GM19099 (cell line): Measurements from ENCODE around the gene NTN1.

Source experiments
- POLR2A ChIP-seq: IDR thresholded peaks from 3 replicates; pipeline ENCODE4 v1.6.1; 2011; ENCODE audit warnings: low read depth; ENCODE audit not compliant: insufficient read length; ENCODE audit errors: extremely low read depth

The NTN1 gene

DNA sequence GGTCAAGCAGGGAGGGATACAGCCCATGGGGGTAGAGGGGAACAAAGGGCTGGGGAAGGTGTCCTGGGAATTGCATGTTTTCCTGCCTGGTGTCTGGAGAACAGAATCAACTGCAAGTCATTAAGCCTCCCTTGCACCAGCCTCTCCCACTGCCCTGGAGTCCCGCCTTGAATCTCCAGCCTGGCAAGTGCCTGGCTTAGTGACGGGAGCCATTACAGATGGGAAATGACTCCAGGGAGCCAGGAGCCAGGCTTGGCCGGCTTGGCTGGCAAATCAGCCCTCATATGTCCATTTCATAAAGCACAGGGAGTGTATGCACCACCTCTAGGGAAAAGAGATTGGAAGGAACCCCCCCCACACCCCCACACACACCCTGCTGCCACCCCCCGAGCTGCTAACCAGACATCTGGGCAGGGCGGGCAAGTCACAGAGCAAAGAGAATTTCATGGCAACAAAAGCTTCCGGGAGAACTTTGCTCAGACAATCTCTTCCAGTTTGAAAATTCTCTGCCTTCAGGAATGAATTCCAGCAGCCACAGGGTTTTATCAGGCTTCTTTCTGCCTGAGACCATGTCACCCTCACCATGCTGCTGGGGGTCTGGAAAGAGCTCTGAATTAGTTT is 127.7 kb downstream of the NTN1 start:
- TF ChIP-seq POLR2A = no peak

DNA sequence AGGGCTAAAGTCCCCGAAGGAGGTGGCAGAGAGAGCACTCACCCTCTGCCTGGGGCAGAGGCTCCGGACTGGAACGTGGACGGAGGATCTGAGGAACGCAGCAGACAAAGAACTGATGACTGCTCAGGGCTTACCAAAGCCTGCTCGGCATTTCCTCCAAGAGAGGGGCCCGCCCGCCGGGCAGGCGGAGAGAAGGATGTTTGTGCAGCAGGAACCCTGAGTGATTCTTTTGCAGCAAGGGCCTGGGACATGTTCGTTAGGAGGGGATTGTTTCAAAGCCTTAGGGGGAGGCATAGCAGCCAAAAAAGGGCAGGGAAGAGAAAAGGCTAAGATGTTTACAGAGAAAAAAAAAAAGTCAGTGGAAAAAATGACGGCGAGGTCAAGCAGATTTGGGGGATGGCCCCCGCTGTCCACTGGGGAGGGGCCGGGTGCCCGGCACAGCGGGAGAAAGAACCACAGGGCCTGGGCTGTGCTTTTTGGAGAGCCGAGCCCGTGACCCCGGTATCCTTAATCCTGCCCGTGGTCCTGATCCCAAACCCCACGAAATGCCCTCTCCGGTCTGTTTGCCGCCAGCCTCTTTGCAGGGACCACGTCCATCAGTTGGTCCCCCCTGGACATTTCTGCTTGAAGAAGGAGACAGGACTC is 129.3 kb downstream of the NTN1 start:
- no peak for TF ChIP-seq POLR2A

DNA sequence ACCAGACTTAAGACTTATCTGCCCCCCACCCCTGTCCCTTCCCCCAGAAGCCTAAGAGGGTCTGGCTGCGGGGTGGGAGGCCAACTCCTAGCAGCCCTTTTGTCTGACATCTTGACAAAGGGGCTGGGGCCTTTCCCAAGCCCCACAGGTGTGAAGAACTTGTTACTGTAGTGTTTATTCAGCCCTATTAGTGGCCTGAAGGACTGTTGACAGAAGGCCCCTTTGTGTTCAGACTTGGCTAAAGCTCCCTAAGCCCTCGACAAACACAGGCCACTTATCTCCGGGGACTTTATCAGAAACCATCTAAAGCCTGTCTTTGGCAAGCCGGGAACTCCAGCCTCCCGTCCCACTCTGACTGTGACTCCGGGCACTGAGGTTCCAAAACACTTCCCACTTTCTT is 129.8 kb downstream of the NTN1 start:
- TF ChIP-seq POLR2A = no peak

DNA sequence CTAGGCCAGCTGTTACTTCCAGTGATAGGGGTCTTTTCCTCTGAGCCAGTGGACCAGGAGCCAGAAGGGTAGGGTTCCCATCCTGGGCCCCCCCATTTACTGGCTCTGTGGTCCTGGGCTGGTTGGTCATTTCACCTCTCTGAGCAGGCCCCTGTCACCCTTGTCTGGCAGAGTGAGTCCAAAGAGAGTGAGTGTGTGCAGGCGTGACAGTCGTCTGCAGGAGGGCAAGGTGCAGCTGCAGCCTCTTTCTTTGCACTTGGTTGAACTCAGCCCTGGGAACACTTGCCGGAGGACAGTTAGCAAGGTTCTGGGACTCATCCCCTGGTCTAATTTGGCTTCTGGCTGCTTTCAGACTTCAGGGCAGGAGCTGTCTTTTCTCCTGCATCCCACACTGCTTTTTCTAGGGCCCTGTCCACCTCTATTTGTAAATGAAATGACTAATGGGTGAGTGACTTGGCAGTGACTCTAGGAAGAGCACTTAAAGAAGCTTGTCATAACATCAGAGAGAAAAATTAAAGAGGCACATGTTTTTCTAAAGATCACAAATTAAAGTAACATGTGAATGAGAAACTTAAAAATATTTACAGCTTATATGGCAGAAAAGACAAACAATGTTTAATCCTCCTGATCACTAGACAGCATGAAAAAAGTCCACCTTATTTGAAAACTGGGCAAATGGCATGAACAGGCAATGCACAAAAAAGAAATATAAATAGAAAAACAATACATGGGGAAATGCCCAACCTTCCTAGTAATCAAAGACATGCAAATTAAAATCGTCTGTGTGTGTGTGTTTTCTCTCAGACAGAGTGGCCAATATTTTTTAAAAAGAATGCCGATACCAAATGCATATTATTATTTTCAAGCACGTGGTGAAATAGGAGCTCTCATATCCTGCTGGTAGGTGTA is 137.5 kb downstream of the NTN1 start:
- no peak for TF ChIP-seq POLR2A

DNA sequence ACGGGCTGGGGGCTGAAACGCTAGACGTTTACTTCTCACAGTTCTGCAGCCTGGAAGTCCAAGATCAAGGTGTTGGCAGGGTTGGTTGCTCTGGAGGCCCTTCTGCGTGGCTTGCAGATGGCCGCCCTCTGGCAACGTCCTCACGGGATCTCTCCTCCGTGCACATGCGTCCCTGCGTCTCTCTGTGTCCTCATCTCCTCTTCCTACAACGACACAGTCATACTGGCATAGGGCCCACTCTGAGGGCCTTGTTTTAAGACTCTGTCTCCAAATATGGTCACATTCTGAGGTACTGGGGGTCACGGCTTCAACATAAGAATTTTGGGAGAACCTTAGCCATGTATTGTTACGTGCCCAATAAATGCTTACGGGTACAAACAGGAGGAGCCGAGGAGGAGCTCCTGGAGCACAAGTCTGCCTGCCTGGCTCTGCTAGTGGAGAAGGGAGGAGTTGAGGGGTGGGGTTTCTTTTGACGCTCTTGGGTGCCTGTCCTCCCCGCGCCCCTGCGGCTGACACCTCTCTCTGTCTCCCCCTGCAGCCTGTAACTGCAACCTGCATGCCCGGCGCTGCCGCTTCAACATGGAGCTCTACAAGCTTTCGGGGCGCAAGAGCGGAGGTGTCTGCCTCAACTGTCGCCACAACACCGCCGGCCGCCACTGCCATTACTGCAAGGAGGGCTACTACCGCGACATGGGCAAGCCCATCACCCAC is 141.1 kb downstream of the NTN1 start:
- TF ChIP-seq POLR2A = no peak

DNA sequence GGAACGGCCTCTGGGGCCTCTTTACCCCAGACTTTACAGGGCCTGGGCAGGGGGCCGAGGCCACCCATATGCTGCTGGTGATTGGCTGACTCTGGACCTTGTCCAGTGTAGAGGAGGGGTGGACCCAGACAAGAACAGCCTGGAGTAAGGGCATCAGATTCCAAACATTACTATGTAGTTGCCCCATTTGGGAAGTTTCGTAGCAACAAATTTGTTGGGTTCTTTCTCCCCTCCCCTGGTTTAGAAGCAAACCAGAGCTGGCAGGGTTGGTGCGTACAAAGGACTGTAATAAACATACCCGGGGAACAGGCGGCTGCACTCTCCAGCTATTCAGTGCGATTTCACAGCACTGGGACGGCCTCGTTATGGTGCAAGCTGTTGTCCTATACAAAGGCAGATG is 145.5 kb downstream of the NTN1 start:
- no peak for TF ChIP-seq POLR2A

DNA sequence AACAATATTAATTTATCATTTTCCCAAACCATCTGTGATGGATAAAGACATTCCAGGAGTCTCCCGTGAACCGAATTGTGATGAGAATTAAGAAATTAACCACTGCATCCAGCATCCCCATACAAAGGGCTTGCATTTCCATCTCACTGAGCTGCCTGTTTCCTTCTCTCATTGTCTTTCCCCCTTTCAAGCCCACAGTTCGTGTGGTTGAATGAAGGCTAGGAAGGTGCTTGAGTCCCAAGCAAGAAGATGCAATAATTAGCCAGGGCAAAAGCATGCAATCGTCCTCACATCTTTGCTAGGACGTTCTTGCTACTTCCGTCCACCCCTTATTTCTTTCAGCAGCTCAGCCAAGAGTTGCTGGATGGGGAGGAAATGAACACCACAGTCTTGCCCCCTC is 146.1 kb downstream of the NTN1 start:
- TF ChIP-seq POLR2A = no peak

DNA sequence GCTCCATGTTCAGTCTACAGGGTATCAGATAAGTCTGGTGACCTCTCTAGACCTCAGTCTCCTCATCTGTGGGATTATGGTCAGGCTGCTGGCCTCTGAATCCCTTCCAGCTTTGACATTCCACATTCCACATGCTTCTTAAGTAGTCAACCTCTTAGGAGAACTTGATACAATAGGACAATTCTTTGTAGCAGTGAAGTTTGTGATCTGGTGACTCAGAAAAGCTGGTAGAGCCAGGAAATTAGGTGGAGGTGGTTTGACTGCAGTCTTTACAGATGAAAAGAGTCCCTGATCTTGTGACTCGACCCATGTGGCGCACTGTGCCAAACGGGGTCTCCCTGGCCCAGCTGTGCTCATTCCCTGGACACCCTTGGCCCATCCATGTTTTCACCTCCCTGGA is 147.8 kb downstream of the NTN1 start:
- TF ChIP-seq POLR2A = no peak

DNA sequence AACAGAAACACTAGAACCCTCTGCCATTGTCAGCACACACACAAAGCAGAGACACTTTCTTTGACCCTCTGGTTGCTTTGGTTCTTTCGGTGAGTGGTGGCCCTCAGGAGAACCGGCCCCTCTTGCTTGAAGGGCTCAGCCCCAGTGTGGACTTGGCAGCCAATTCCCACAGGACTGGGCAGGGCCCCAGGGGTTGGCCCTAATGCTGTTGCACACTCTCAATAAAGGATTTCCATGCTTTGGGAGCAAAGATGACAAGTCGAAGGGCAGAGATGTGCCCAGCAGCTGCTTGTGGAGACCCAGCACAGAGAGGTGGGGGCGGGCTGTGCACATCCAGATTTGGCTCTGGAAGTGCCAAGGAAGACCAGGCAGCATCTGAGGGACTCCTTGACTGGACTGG is 149.0 kb downstream of the NTN1 start:
- TF ChIP-seq POLR2A = no peak

DNA sequence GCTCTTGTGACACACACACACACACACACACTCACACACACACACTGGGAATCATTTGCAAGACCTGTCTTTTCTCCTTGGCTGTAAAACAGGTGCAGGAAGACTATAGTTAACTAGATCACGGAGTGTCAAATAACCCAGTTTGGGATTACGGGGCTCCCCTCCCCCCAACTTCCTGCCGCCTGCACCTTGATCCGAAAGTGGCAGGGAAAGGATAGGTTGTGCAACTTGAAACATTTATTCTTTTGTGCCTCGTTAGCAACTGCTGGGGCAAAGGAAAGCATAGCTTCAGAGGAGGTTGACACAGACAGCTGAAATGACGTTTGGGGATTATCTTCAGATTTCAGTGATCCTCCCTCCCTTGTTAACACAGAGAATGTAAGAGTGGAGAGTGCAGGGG is 149.5 kb downstream of the NTN1 start:
- no peak for TF ChIP-seq POLR2A

DNA sequence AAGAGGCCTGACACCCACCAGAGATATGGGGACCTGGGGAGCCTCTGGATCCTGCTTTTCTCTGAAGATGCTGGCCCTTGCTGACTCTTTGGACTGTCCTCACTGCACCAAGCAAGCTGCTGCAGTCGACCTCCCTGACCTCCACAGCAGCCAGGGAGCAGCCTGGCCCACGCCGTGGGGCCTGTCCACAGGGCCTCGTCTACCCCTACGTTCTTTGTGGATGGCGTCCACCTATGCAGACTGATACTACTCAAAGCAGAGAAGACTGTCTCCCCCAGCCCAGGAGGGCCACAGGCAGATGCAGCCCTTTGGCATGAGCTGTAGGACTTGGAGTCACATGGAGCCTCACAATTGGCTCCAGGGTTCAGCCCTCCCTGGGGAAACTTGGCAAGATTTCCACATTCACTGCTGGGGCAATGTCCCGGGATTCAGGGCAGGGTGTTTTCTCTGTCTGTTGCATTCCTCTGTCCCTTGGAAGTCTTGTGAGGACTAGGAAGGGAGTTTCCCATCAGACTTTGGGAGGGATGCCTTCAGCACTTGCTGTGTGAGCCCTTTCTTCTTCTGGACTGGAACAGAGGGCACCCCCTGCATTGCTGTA is 152.2 kb downstream of the NTN1 start:
- no peak for TF ChIP-seq POLR2A

DNA sequence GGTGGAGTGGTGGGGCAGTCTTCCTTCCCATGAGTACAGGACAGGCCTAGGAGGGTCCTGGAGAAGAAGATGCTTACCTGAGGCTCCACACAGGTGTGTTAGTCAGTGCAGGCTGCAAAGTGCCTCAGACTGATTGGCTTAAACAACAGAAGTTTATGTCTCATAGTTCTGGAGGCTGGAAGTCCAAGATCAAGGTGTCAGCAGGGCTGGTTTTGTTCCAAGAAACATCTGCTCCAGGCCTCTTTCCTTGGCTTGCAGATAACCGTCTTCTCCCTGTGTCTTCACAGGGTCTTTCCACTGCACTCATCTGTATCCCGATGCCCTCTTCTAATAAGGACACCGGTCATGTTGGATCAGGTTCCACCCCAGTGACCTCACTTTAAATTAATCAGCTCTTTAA is 153.0 kb downstream of the NTN1 start:
- TF ChIP-seq POLR2A = no peak

DNA sequence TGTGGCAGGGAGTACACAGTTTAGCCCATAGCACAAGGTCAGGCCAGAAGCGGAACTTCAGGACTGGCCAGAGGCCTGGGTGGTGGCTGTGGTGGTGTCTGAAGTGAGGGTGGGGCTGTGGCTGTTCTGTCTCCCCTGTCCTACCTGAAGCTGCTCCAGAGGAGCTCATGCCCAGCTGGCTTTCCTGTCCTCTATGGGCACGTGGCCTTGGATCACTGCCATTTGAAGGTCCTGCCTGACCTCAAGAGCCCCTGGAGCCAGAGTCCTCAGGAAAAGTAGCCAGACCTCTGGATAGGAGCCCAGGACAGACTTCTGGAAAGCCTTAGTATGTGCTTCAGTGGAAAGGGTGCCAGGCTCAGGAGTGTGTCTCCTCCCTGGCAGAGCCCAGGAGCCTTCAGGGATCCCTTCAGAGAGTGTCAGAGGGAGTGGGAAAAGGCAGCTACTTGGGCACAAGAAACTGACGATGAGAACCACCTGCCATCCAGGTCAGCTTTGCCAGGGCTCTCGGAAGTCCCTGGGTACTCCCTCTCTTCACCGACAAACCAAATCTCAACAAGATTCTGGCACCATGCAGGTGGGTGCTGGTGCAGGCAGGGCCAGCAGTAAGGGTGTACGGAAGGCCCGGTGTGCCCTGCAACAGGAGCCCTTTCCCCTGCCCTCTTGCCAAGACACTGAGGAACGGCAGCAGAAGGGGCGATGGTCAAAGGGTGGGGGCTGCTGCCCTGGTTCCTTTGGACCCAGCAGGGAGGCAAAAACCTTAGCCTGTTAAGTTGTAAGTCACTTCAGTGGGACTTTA is 153.7 kb downstream of the NTN1 start:
- TF ChIP-seq POLR2A = no peak
